HG02884 (cell line): ENCODE results near the gene SFXN2.
A peak's percentile ranks its signal among the peaks of the same experiment; 100 is the strongest.
"Not testable (repeated sequence)": the region's sequence is repeated elsewhere in the genome, so short reads cannot be mapped to it uniquely, and the experiment has no call there.

ENCODE experiments used
- ATAC-seq: cut with Tn5 transposase; IDR thresholded peaks from one replicate; pipeline ENCODE4 v1.9.1; 2021; ENCODE audit warnings: mild to moderate bottlenecking, moderate library complexity; ENCODE audit not compliant: unreplicated experiment

The SFXN2 gene, protein sequence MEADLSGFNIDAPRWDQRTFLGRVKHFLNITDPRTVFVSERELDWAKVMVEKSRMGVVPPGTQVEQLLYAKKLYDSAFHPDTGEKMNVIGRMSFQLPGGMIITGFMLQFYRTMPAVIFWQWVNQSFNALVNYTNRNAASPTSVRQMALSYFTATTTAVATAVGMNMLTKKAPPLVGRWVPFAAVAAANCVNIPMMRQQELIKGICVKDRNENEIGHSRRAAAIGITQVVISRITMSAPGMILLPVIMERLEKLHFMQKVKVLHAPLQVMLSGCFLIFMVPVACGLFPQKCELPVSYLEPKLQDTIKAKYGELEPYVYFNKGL

DNA sequence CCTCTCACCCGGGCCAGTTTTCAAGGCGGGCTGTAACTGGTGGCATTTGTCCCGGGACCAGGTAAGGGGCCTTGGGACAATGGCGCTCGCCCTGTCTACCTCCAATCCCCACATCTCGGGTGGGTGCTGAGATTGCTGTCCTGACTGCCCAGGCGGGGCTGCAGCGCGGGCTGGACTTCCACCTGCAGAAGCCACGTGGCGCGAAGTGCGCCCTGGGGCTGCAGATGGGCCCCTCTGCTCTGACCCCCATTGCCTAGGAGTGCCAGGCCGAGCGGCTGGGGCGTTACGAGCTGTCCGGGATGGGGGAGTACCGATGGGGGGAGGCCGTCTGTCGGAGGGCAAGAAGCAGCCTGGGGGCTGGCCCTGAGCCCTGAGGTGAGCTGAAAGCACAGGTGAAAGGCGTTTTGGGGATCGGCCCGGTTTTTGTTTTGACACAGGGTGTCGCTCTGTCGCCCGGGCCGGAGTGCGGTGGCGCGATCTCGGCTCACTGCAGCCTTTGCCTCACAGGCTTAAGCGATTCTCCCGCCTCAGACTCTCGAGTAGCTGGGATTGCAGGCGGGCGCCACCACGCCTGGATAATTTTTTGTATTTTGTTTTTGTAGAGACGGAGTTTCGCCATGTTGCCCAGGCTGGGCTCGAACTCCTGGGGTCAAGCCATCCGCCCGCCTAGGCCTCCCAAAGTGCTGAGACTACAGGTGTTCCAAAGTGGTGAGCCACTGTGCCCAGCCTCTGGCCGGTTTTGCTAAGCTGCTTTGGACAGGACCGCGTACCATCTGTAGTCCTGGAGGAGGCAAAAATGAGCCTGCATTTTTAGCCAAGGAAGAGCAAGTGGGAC is at the start of gene SFXN2:
SFXN2 (plus strand) TSS at position 16 of the 835 bp plus-strand sequence. CDS start 12,001 bp downstream, outside the sequence.
- ATAC-seq, result peak; percentile 18

DNA sequence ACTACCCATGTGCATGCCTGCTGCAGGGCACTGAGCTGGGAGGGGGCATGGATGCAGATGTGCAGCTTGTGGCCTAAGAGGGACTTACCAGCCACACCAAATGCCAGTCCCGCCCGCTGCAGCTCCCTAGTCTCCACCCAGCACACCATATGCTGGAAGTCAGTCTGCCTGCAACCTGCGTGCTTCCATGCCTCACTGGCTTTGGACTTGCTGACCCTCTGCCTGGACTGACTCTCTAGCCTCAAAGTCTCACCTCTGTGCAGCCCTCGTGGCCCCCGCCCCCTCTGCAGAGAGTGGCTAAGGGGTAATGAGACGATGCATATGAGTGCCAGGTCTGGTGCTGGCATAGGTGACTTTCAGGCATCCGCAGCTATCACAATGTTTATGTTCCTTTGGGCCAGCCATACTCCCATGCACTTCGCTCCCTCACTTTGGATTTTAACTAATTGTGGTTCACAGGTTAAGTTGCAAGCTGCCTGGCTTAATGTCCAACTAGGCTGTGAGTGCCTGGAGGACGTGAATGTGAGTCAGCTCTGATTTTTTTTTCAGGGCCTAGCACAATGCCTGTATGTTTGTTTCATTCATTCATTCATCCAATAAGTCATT is 48.4 kb upstream of the SFXN2 start:
- ATAC-seq, result no peak

DNA sequence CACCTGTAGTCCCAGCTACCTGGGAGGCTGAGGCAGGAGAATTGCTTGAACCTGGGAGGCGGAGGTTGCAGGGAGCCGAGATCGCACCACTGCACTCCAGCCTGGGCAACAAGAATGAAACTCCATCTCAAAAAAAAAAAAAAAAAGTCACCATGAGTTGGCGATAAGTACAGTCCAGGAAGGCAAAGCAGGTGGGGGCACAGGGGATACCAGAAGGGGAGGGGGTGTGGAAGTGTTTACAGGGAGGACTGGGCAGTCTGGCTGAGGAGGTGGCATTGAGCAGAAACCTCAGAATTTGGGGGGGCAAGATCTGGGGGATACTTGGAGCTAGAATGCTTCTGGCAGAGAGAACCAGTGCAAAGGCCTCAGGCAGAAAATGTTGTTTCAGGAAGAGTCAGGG is 47.0 kb upstream of the SFXN2 start:
- not testable (repeated sequence) for ATAC-seq

DNA sequence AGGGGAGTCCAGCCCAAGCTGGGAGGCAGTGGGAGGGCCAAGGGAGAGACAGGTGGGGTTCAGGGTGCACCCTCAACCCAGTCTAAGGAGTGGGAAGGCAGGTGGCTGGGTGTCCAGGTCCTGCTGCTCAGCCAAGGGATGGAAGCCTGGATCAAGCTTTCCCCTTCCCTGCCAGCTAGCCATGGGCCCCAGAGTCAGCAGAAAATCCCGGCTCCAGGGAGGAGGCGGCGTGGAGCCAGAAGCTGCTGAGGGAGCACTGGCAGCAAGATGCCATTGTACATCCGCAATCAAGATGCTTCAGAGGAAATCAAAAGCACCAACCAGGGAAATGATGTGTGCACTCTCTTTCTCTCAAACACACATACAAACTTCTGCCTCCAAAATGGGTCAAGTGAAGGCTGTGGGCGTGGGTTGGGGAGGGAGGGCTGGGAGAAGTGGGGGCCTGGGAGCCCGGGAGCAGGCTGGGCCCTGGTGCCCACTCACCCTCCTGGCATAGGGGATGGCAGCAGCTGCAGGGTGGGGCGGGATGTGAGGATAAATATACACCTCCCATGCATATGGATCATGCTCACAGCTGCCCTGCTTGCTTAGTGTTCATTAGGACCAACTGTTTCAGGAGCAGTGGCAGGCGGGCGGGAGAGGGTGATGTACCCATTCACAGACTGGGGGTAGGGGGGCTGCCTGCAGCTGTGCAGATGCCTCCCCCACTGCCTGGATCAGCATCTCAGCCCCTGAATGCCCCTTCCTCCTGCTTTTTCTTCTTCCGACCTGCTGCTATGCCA is 45.9 kb upstream of the SFXN2 start:
- ATAC-seq, result no peak

DNA sequence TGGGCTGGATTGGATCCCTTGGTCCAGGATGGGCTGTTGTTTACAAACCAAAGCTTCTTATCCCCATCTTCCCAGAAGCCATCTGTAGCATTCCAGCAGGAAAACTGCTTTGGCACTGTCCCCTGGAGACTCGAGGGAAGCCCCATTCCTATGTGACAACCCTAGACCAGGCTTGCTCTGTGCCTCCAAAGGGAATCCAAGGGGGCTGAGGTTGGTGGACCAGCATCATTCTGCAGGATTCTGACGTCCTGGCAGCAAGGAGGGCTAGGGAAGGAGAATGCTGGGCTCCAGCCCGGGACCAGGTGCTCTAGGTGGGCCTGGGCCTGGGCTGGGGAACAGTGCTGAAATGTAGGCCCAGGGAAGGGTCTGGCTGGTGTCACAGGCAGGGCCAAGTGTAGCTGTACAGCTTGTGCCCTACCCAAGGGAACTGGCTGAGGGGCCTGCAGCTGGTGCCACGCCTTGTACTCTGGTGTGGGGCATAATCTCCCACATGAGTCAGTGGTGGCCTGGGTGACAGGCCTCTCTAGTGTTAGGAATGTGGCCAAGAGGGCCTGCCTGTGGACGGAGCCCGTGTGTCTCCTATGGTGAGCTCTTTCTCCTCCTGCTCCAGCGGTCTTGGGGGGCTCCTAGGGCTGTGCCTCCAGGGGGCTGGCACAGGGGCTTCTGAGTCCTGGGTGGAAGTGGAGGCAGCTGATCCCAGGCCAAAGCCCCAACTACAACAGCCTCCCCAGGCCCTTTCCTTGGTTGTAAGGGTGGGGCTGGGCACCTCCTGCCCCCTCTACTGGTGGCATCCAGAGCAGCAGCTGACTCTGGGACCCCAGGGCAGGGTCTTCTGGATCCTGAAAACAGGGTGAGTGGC is 45.0 kb upstream of the SFXN2 start:
- ATAC-seq, result no peak

DNA sequence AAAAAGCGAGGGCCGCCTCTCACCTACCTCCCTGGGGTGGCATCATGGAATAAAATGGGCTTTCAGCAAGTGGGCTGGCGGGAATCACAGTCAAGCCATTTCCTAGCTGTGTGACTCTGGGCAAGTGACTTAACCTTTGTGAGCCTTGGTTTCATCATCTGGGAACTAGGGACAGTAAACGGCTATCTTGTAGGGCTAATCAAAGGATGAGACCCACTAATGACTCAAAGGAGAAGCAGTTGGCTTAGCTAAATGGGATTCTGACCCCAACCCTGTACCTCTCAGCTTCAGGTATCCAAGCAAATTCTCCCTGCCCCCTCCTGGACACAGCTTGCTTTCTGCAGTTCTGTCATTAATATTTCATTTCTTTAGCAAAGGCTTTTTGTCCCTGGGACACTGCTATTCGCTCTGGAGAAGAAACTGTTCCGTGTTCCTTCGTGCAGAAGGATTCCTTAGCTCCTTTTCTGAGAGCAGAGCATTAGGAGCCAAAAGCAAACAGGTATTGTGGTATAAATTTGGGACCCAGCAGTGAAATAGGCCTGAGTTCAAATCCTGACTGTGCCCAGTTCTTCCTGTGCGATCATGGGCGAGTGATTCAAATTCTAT is 44.3 kb upstream of the SFXN2 start:
- ATAC-seq, result no peak

DNA sequence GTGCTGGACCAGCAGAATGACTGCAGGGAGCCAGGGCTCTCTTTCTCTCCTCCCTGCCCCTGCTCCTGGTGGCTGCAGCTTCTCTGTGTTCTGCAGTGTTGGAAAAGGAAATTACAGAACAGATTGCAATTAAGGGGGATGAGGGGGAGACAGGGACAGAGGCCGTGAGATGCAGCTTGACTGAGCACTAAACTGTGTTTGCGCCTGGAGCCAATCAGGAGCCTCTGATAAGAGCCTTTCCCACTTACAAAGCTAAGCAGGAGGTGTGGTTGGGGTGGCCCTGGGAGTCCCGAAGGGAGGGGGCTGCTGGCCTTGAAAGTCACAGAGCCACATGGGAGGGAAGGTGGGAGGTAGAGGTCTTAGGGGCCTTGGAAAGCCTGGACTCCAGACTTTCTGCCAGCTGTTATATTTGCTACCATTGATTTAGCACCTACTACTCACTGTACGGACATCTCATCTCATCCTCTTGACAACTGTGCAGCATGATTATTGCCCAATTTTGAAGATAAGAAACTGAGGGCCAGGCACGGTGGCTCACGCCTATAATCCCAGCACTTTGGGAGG is 43.5 kb upstream of the SFXN2 start:
- no peak for ATAC-seq

DNA sequence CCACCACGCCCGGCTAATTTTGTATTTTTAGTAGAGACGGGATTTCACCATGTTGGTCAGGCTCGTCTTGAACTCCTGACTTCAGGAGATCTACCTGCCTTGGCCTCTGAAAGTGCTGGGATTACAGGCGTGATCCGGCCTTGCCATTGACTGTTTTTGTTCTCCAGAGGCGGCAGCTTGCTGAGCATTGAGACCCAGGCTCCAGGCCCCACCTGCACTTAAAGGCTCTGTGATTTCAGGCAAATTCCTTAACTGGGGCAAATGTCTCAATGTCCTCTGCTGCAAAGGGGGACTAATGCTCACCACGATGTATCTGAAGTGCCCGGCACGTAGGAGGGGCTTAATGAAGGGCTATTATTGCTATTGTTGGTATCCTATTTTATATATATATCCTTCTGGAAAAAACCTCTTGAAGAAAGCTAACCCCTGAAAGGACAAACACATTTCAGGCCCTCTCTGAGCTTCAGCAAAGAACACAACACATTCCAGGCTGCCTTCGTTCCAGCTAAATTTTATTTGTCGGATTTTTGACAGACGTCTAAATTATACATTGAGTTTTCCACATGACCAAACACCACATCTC is 41.1 kb upstream of the SFXN2 start:
- no peak for ATAC-seq

DNA sequence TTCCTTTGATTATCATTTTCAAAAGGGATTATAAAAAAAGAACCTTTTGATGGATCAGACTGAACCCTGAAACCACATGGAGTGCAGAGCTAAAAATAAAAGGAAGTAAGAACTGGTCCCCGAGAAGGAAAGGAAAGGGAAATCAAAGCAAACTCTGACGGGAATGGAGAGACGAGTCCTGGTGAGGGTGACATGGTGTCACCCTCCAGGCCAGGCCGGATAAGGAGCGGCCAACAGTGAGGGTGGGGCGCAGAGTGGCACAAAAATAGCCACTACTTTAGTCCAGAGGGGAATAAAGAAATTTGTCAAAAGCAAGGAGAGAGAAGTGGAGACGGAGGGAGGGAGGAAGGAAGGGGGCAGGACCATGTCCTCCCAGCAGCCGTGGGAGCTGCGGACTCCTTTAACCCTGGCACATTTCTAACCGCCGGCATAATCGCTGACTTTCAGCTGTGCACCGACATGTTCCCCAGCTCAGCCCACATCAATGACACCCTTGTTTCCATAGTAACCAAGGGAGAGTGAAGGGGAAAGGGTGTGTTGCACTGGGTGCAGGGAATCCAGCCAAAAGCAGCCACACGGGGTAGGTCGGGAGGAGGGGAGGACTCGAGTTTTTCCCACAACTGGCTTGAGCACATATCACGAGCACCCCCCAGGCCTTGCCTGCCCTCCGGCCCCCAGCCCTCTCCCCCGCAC is 40.5 kb upstream of the SFXN2 start:
- no peak for ATAC-seq

DNA sequence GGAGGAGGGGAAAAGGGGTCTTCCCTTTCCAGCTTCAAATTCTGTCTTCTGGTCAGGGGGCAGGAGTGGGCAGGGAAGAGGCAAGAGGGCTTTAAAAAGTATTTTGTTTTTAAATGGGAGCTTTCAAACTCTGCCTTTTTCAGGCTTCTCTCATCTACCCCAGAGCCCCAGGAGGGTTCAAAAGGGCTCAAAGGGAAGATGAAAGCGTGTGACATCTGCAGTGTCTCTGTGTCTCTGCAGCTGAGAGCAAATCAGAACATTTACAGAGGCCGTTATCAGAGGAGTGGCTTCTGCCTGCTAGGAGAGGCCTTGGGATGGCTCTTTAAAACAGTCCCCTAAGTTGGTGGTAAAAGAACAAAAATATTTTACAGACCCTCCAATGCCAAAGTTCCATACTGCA is 39.9 kb upstream of the SFXN2 start:
- no peak for ATAC-seq

DNA sequence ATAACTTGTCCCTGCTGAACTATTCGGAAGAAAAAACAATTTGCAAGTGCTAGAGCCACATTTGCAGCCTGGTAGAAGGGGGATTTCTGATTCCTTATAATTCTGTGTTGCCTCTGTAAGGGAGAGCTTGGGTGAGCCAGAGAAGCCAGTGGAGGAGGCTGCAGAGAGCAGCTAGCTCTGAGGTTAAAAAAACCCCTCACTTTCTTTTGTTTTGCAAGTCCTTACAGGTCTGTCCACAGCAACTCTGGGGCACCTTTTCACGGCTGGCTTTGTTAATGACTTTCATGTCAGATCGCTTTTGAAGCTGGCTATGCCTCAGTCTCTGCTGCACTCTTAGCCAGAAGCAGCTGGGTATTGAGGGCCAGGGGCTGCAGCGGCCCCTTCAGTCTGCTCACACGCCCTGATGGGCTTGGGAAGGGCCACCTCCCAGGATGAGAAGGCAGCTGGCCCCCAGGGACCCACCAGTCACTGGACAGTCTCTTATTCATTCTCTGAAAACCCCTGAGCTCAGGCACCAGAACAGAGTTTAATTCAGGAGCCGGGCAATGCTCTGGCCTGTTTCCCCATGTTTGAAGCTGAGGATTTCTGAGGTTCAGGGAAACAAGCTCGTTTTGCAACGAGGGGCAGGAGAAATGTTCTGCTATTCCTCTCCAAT is 39.3 kb upstream of the SFXN2 start:
- ATAC-seq, result no peak

DNA sequence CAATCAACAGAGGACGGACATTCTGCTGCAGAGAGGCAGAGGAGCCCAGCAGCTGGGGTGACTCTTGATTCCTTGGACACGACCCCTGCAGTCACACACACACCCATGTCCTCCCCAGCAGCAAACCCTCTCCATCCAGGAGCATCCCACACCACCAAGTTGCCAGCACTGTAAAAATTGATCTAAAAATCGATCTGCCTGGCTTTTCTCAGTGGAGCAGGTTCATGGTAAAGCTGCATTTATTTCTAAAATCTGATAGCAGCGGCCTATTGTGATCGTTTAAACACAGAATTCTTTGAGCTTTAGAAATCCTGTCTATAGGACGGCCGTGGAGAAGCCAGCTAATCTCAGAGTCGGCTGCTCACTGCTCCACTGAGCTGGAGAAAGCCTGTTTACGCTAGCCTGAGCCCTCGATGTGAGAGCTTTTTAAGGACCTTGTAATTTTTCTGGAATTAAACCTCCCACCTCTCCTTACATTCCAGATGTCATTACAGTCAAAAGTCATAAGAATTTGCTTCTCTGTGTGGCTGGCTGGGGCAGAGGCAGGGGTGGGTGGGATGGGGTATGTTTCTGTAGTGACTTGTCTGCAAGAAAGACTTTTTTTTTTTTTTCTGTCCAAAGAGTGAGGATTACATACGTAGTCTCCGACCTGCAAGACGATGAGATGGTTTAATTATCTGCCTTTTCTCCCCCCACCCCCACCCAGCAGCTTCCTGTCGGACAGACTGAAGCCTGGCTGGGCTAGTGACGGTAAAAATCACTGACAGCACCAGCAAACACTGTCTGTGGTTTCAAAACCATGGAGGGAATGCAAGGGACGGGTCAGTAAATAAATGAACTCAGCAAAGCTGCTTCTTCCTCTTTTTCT is 38.5 kb upstream of the SFXN2 start:
- ATAC-seq, result no peak

DNA sequence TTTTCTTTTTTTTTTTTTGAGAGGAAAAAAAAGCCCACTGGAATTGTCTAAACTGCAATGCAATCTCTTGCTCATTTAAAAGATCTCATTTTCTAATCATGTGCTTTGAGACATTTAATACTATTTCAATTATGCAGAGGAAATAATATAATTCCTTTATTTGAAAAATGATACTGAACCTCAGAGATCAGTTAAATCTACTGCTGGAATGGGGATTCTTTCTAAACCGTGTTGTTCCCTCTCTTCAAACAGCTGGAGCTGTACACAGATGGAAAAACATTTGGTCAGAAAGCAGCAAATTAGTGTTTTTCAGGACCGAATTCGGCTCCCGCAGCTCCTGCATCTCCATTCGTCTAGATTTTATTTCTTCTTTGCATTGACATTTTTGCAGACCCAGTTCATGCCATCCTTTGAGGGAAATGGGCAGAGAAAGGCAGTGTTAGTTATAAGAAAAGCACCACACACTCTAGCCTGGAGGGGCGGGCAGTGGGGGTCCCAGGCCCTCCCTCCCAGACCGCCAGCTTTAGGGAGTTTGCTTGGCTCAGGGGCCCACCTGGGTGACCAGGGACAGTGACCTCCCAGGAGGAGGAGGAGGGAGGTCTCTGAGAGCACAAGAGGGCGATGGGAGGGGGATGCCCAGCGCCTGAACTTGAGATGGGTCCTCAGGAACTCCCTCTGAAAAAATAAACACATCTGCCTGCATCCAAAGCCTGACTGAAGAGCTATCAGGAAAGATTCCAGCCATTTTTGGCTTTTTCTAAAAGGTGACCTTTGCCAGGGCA is 37.7 kb upstream of the SFXN2 start:
- ATAC-seq, result no peak

DNA sequence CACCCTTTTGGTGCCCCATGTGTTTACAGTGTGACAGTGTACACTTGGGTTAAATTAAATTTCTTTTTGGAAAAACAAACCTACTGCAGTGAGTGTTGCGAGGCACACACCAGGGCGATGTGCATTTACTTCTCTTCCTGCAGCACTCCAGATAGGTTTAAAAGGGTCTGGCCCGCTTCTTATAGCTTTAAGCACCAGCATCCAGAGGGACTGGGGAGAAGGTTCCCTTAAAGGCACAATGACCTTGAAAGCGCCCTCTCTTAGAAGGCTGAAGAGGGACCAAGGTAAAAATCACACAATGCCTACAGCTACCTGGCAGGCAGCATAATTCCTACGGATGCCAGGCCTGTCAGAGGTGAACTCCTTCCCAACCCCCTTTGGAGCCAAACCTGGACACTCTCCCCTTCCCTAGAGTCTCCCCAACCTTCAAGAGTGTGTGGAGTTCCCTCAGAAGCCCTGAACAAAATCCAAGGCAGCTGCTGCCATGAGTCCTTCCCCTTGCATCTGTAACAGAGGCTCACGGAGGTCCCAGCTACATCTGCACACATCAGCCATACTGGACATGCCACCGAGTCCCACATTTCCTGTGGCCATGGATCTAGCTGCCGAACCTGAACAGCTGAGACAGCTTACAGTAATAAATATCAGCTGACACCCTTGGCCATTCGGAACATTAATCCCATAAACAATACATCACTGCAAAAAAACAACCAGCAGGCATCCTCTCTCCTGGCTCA is 36.9 kb upstream of the SFXN2 start:
- no peak for ATAC-seq

DNA sequence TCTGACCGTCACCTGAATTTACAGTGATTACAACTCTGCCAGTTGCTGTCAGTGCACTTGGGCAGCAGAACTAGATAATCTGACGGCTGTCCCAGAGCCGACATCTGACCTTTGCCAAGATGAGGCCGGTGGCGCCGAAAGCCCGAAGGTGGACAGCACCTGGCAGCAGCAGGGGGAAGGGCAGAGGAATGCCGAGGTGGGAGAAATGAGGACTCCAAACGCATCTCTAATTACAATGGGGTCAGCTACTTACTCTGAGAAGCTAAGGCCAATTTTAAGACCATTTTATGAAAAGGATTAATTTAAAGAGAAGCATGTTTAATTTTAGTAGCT is 36.4 kb upstream of the SFXN2 start:
- no peak for ATAC-seq

DNA sequence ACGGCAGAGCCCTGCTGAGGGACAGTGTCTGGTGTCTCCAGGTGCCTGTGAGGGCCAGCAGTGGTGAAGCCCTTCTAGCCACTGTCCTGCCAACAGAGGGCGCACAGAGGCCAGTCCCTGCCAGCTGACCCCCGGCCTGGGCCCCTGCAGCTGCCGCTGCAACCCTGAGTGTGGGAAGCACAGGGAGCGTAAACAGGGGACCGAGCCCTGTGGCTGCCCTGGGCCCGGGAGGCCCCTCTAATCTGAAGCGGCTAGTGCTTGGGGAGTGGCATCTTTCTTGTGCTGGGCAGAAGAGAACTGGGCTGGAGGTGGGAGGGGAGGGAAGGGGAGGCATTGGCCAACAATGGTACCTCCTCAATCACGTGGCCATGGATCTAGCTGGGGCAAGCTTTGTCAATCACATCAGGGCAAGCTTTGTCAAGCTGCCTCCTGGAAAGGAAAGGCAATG is 35.6 kb upstream of the SFXN2 start:
- no peak for ATAC-seq
